GM18498 (cell line): ENCODE measurements around the gene POLE4.

Experiments used
- ATAC-seq: cut with Tn5 transposase; IDR thresholded peaks from one replicate; pipeline ENCODE4 v1.9.1; 2021; ENCODE audit warnings: mild to moderate bottlenecking, moderate library complexity; ENCODE audit not compliant: unreplicated experiment

Gene POLE4

DNA sequence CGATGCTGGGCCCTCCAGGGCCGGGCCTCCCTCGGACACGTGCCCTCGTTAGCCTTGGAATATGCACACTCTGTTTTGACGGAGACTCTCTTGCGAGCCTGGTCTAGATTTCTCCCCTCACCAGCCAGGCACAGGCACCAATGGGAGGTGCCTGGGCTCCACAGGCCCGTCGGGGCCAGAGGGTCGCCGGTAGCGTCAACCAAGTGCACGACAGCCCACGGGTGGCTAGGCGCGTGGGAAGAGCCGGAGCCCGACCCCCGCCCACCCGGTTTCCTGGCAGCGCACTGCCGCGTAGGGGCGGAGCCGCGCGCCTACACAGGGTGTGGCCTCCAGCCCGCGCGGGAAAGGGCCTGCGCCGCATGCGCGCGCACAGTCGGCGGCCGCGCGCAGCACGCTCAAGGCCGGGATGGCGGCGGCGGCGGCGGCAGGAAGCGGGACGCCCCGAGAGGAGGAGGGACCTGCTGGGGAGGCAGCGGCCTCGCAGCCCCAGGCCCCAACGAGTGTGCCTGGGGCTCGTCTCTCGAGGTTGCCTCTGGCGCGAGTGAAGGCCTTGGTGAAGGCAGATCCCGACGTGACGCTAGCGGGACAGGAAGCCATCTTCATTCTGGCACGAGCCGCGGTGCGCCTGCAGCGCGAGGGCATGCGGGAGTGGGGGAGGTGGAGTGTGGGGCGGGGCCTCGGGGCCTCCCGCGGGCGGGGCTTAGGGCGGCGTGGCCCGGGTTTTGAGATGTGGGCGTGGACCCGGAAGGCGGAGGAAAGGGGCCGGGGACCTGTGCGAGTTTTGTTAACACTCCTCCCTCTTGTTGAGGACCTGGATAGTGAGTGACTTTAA lies at the start of gene POLE4:
POLE4 (plus strand) TSS at position 370 of the 832 bp plus-strand sequence; CDS start at position 407, 37 bp downstream.
- peak; percentile 94 for ATAC-seq

GRCh38 chr2:74908748-74909444 lies 49.5 kb upstream of the POLE4 start:
- no peak for ATAC-seq

GRCh38 chr2:74910245-74910644 lies 48.2 kb upstream of the POLE4 start:
- no peak for ATAC-seq

DNA sequence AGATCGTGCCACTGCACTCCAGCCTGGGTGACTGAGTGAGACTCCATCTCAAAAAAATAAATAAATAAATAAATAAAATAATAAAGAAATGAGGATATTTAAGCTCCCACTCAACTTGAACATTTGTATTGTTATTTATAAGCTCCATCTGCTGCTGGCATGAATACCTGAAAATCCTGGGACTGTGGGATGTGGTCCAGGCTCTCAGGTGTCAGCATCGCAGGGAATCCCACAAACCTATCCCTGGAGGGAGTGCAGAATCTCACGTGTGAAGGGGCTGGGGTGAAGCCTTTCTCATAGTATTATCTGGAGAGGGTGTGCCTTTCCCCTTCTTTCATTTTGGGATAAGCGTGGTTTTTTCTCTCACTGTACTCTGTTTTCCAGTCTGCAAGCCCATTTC lies 47.4 kb upstream of the POLE4 start:
- ATAC-seq, result no peak

- ATAC-seq, result no peak
Measured at GRCh38 chr2:74915743-74916142, 42.7 kb upstream of the POLE4 start.

GRCh38 chr2:74916394-74916793 lies 42.0 kb upstream of the POLE4 start:
- ATAC-seq, result no peak

- ATAC-seq, result no peak
Measured at GRCh38 chr2:74917702-74918619, 40.5 kb upstream of the POLE4 start.

- no peak for ATAC-seq
Measured at GRCh38 chr2:74919827-74920226, 38.6 kb upstream of the POLE4 start.

DNA sequence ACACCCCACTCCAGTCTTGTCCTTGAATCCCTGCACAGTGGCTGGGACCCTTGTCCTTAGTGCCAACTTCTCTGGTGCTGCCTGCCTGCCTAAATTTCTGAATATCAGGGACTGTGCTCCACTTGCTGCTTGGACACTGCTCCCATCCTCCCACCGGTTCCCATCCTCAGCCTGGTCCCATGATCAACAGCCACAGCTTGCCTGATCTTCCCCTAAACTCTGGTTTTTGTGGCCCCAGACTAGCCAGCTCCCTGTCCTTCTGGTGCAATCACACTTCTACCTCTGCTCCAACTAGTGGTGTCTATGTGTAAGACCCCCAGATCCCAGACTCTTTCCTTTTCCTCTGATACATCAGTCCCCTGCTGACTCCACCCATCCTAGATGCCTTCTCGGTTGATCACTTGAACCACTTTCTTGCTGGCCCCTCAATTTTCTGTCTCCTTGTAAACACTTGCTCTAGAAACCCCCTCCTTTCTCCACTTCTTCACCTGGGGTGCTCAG lies 37.2 kb upstream of the POLE4 start:
- no peak for ATAC-seq

DNA sequence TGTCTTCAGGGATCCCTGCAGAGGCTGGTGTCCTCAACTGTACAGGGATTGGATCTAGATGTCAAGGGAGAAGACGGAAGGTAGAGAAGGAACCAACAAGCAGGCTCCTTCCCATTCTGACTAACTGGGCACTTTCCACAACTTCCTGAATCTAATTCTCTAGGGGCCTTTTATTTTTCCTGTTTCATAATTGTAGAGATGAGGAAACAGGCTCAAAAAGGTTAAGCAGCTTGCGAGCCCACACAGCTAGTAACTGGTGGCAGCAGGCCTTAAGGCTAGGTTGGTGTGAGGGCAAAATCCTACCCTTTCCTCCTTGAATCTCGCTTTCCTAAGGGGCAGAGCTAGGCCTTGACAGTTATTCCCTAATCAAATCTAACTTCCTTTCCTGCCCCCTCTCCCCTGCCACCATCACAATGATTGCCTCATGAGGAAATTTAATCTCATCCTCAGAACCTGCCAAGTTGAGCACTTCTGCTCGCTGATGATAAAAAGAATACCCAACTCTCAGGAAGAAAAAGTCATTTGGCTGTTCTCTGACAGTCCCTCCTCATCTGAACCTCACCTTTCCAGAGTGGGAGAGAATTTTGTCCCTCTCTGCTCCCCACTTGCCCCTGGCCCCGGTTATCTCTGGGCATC lies 35.7 kb upstream of the POLE4 start:
- no peak for ATAC-seq

DNA sequence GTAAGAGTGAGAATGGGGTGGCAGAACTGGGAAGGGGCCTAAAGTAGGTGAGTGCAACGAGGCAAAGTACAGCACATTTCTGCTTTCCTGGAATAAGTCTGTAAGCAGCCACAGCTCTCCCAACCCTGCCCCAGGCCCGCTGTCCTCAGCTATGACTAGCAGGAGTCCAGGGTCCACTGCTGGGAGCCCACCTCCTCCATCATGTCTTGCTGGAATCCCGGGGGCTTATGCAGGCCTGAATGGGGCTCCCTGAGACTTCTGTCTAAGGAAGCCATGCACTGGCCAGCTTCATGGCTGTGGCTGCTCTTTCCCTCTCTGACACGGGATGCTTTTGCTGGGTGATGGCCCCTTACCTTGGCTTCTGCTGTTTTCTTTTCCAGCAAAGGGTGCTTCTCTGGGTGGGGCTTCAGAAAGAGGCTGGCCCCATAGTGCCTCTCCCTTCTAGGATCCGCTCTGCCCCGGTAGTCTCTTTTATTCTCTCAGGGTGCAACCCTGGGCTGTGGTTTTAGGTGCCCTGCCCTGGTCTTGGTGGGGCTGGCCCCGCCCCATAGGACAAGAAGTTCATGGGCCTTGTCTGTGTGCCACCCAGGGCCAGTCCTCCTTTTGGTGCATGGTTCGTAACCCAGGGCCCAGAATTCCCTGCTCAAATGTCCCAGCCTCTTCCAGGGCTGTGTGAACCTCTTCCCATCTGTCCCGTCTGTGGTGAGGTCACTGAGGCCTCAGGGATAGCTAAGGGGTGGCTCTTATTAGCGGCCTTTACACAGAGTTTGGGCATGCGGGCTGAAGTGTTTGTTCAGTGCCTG lies 33.8 kb upstream of the POLE4 start:
- ATAC-seq, result no peak

DNA sequence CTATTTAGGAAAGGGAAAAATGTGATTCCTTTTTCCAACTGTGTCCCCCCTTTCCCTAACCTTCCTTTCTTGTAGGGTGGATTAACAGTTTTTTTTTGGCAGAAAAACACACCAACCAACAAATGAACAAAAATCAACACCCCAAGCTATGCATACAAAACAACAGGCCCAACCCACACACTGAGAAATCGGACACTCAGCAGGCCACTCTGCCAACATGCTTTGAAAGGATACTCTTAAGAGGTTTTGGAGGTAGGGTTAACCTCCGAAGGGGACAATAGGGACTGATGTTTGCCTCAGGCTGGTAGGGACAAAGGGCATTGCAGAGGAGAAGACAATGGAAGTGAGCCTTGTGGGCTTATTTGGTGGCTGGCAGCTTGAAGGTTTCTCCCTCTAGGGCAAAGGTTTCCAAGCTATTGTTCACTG lies 33.1 kb upstream of the POLE4 start:
- ATAC-seq, result no peak

- ATAC-seq, result no peak
Measured at GRCh38 chr2:74927621-74928020, 30.8 kb upstream of the POLE4 start.

DNA sequence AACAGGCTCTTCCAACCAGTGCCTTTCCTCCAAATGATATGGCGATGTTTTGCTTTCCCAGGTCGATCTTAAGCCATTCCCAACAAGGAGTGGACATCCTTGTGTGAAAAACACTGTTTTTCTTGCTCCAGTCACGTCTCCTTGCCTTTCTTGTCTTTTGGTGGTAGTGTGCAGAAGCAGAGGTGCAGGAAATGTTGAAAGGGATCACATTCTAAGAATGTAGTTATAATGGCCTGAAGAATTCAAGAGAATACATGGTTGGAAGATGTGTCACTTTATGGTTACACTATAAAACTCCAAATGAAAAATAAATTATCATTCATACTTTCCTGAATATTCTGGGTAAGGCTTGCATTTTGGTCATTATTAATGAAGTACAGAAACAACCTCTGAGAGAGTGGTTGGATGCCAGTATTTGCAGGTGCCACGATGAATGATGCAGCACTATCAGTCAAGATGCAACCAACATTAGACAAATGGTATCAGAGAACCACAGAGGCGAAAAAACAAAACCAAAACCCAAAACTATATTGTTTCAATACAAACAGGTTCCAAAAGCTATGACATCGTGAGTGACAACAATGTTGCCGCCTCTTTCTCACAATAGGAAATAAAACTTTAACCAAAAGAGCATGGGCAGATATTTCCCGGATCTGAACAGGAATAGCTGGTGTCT lies 27.5 kb upstream of the POLE4 start:
- no peak for ATAC-seq

DNA sequence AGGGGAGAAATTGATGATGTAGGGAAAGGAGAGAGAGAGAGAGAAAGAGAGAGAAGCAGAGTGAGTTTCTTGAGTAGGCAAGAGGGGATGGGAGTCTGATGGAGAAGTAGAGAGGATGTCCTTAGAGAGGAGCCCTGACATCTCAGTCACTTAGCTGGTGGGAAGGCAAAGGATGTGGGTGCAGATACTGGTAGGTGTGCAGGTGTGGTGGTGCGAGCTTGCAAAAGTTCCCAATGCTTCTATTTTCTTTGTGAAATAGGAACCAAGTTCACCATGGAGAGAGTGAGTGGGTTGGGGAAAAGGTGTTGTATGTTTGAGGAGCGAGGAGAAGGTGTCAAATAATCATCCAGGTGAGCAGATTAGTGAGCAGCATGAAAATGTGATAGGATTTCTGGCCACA lies 26.5 kb upstream of the POLE4 start:
- ATAC-seq, result no peak

DNA sequence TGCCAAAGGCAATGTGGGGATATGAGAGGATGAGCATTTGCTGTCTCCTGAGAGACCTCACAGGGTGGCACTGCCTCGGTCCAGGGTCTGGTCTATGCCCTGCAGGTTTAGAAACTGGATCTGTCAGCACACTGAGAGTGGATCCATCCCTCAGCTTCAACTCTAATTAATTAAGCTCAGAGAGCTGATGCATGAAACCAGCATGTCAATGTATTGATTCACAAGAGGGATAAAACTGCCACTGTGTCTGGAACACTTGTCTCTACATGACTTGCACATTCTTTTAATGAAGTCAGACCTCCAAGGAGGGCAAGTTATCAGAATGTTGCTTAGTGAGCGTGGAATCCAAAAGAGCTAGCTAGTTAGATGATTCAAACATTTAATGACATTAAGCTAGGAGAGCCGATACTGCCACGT lies 22.5 kb upstream of the POLE4 start:
- no peak for ATAC-seq

GRCh38 chr2:74937221-74937880 lies 21.1 kb upstream of the POLE4 start:
- no peak for ATAC-seq

GRCh38 chr2:74938264-74938663 lies 20.2 kb upstream of the POLE4 start:
- no peak for ATAC-seq
